Osteoblast (primary cell): ENCODE measurements around the gene SLC19A1. TPM values are rescaled to one million over a fixed set of nuclear protein-coding genes. Genes with fewer than 3 reads are reported as not detected.

ENCODE experiments used
- DNase-seq: peaks from one replicate; pipeline ENCODE4 v3.0.0; 2011; ENCODE audit warnings: low spot score, mixed read lengths; ENCODE audit not compliant: insufficient read length; ENCODE audit errors: missing footprints
- H2AFZ ChIP-seq: 2 replicates; pipeline ENCODE4 v1.6.0; 2011; ENCODE audit warnings: mild to moderate bottlenecking, low read length
- H3K27ac ChIP-seq: 2 replicates; pipeline ENCODE4 v1.5.1; 2011; ENCODE audit warnings: mild to moderate bottlenecking, low read depth, low read length, moderate library complexity
- H3K27me3 ChIP-seq: 2 replicates; pipeline ENCODE4 v1.6.0; 2012; ENCODE audit warnings: mild to moderate bottlenecking, control low read depth, inconsistent platforms, low read length, moderate library complexity; ENCODE audit not compliant: insufficient read depth
- H3K36me3 ChIP-seq: 2 replicates; pipeline ENCODE4 v1.5.1; 2011; ENCODE audit warnings: mild to moderate bottlenecking, low read length, control low read depth, moderate library complexity; ENCODE audit not compliant: insufficient read depth
- H3K4me1 ChIP-seq: 2 replicates; pipeline ENCODE4 v1.5.1; 2011; ENCODE audit warnings: mild to moderate bottlenecking, low read length, control low read depth, moderate library complexity; ENCODE audit not compliant: insufficient read depth
- H3K4me2 ChIP-seq: 2 replicates; pipeline ENCODE4 v1.6.0; 2011; ENCODE audit warnings: mild to moderate bottlenecking, low read length; ENCODE audit not compliant: insufficient read depth
- H3K4me3 ChIP-seq: fragments of 200-600 bp; sonication (generic); 3 replicates; pipeline ENCODE4 v1.5.1; 2012; ENCODE audit warnings: mild to moderate bottlenecking, low read length, inconsistent platforms; ENCODE audit not compliant: insufficient read depth
- H3K79me2 ChIP-seq: 2 replicates; pipeline ENCODE4 v1.6.0; 2012; ENCODE audit warnings: mild to moderate bottlenecking, low read length, control low read depth, inconsistent platforms; ENCODE audit not compliant: insufficient read depth
- H3K9me3 ChIP-seq: 2 replicates; pipeline ENCODE4 v1.5.1; 2011; ENCODE audit warnings: low read depth, low read length, control low read depth
- H4K20me1 ChIP-seq: 2 replicates; pipeline ENCODE4 v1.6.0; 2012; ENCODE audit warnings: mild to moderate bottlenecking, low read length, control low read depth; ENCODE audit not compliant: insufficient read depth
- total RNA-seq: library from RNA; depleted of rRNA; stranded (reverse); fragments of >200 nt; gene quantifications from 2 replicates; pipeline ENCODE4 v1.2.3, GENCODE V29; 2012
- TF ChIP-seq, protein P1 (sequence below): IDR thresholded peaks from 2 replicates; pipeline ENCODE4 v1.5.1; 2011; ENCODE audit warnings: mild to moderate bottlenecking, low read depth, low read length, moderate library complexity; ENCODE audit errors: extremely low read depth

Gene SLC19A1
- total RNA-seq, 1 donor: 2.9 TPM

DNA sequence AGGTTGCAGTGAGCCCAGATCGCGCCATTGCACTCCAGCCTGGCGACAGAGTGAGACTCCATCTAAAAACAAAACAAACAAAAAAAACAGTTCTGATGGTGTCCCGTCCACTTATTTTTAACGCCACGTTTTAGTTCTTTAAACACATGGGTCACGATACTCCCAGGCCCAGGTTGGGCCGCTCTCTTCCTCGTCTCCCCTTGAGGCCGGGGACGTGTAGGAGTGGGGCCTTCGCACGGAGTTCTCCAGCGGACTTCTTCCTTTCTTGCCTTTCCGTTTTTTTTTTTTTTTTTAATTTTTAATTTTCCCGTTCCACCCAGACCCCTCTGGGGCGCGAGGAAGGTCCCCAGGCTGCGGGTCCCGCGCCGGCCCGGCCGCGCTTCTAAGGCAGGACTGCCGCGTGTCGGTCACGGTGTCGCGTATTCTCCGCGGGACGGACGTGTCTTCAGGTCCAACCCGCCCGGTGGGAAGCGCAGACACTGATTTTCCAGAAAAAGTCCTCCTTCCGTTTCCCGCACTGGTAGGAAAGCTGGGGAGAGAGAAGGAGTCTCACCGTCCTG is 47.5 kb upstream of the SLC19A1 start:
- Histone ChIP-seq H3K79me2 (no peaks in the 10 kb centered on the region), H3K9me3 (peaks cover 5% of the 10 kb centered on the region), H4K20me1 (no peaks in the 10 kb centered on the region), H3K4me2 (peak overlapping the region; percentile 57), H3K36me3 (no peaks in the 10 kb centered on the region), H3K27ac (no peak overlapping the region), H3K4me1 (no peaks in the 10 kb centered on the region), H3K4me3 (peak overlapping the region; percentile 58), H2AFZ (peak overlapping the region; percentile 51), H3K27me3 (peaks cover 27% of the 10 kb centered on the region)
- TF ChIP-seq, protein P1, sequence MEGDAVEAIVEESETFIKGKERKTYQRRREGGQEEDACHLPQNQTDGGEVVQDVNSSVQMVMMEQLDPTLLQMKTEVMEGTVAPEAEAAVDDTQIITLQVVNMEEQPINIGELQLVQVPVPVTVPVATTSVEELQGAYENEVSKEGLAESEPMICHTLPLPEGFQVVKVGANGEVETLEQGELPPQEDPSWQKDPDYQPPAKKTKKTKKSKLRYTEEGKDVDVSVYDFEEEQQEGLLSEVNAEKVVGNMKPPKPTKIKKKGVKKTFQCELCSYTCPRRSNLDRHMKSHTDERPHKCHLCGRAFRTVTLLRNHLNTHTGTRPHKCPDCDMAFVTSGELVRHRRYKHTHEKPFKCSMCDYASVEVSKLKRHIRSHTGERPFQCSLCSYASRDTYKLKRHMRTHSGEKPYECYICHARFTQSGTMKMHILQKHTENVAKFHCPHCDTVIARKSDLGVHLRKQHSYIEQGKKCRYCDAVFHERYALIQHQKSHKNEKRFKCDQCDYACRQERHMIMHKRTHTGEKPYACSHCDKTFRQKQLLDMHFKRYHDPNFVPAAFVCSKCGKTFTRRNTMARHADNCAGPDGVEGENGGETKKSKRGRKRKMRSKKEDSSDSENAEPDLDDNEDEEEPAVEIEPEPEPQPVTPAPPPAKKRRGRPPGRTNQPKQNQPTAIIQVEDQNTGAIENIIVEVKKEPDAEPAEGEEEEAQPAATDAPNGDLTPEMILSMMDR: no peak
- no peak for DNase-seq

DNA sequence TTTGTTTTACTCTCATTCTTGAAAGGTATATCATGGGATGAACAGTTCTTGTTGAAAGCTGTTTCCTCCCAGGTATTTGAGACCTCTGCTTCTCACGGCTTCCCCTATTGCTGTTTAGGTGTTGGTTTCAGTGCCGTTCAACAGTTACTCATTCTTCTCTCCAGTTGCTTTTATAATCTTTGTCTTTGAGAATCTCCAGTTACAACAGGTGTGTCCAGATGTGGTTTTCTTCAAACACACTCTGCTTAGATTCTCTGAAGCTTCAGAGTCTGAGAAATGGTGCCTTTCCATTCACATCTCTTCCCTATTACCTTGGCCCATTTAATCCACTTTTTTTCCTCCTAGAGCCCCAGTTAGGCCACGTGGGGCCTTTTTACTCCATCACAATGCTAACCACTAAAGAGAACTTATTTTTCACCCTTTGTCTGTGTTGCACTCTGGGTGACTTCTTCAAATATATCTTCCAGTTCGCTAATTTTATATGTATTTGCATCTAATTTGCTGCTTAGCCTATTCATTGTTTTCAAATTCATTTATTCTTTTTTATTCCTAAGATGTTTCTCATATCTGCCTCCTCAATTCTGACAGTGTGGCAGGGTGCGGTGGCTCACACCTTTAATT is 46.7 kb upstream of the SLC19A1 start:
- Histone ChIP-seq H2AFZ (no peak overlapping the region), H3K27me3 (peaks cover 30% of the 10 kb centered on the region), H3K79me2 (no peaks in the 10 kb centered on the region), H3K4me1 (no peaks in the 10 kb centered on the region), H3K4me3 (no peak overlapping the region), H3K36me3 (no peaks in the 10 kb centered on the region), H3K9me3 (peaks cover 5% of the 10 kb centered on the region), H4K20me1 (no peaks in the 10 kb centered on the region), H3K27ac (no peak overlapping the region), H3K4me2 (no peak overlapping the region)
- TF ChIP-seq, protein P1: no peak
- DNase-seq: peak; percentile 83

DNA sequence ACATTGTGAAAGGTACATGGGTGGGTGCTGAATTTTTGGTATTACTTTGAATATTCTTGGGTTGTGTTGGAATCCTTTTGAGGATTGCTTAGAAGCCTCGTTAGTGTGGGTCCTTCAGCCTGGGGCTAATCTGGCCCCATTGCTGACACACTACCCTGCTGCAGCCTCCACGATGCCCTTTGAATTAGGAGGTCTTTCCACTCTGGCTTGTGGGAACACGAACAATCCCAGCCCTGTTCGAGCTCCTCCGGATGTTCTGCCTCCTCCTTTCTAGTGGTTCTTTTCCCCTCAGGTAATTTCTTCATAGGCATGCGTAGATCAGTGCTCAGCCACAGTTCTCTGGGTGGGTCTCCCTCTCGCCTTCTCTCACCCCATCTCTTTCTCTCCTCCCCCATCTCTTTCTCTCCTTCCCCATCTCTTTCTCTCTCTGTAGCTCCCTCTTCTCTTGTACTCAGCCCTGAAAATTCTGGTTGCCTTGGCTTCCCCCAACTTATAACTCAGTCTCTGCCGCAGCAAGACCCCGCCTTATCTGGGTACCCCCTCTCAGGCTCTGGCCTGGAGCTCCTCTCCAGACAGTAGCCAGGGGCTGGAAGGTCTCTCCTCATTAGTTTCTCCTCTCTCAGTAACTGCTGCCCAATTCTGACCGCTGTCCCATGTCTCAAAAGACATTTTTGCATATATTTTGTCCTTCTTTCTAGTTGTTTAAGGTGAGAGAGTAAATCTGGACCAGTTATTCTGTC is 46.0 kb upstream of the SLC19A1 start:
- H3K36me3 ChIP-seq: no peaks in the 10 kb centered on the region
- no peak overlapping the region for H2AFZ ChIP-seq
- H3K27me3 ChIP-seq: peaks cover 31% of the 10 kb centered on the region
- H3K4me2 ChIP-seq: no peak overlapping the region
- H3K4me3 ChIP-seq: no peak overlapping the region
- no peaks in the 10 kb centered on the region for H3K4me1 ChIP-seq
- H4K20me1 ChIP-seq: no peaks in the 10 kb centered on the region
- H3K9me3 ChIP-seq: peaks cover 5% of the 10 kb centered on the region
- H3K27ac ChIP-seq: no peak overlapping the region
- H3K79me2 ChIP-seq: no peaks in the 10 kb centered on the region
- TF ChIP-seq, protein P1: no peak
- no peak for DNase-seq

GRCh38 chr21:45586289-45586858 is 44.1 kb upstream of the SLC19A1 start:
- no peak overlapping the region for H3K4me2 ChIP-seq
- TF ChIP-seq, protein P1: no peak
- H3K79me2 ChIP-seq: no peaks in the 10 kb centered on the region
- no peaks in the 10 kb centered on the region for H4K20me1 ChIP-seq
- no peak overlapping the region for H3K27ac ChIP-seq
- H3K27me3 ChIP-seq: peaks cover 26% of the 10 kb centered on the region
- no peaks in the 10 kb centered on the region for H3K4me1 ChIP-seq
- no peaks in the 10 kb centered on the region for H3K36me3 ChIP-seq
- H3K4me3 ChIP-seq: no peak overlapping the region
- H3K9me3 ChIP-seq: peaks cover 5% of the 10 kb centered on the region
- no peak for DNase-seq
- no peak overlapping the region for H2AFZ ChIP-seq
